Colonic mucosa (tissue), 4 donors: ENCODE data around the gene ARFGEF2. TPM values are rescaled to one million over a fixed set of nuclear protein-coding genes. Genes with fewer than 3 reads are reported as not detected.

Experiments
- DNase-seq: peaks from one replicate; pipeline ENCODE4 v3.0.0-alpha.2; 2020
- H3K27ac ChIP-seq: fragments of 200-600 bp; one replicate; pipeline ENCODE4 v1.8.0; 2021
- H3K27me3 ChIP-seq: fragments of 200-600 bp; one replicate; pipeline ENCODE4 v1.8.0; 2021
- H3K36me3 ChIP-seq: fragments of 200-600 bp; one replicate; pipeline ENCODE4 v1.8.0; 2021
- H3K4me1 ChIP-seq: fragments of 200-600 bp; one replicate; pipeline ENCODE4 v1.8.0; 2021; ENCODE audit warnings: mild to moderate bottlenecking
- H3K4me3 ChIP-seq: fragments of 200-600 bp; one replicate; pipeline ENCODE4 v1.8.0; 2021
- H3K9ac ChIP-seq, 2 donors: one replicate each; pipeline ENCODE4 v1.7.0; 2013; ENCODE audit warnings: control low read depth in 2 of 2, low read depth in 2 of 2, low read length in 2 of 2
- H3K9me3 ChIP-seq: fragments of 200-600 bp; one replicate; pipeline ENCODE4 v1.8.0; 2021
- CTCF ChIP-seq: fragments of 200-600 bp; IDR thresholded peaks from one replicate; pipeline ENCODE4 v1.8.0; 2022; ENCODE audit warnings: antibody characterized with exemption, mild to moderate bottlenecking
- intact Hi-C: fragments of 100-400 bp; cut with DNase I; formaldehyde crosslinking; loops from one replicate; pipeline ENCODE4 v1.14.1; 2022
- total RNA-seq, 2 donors: library from RNA; stranded (reverse); fragmentation: NEBNext Ultra II Directional in 1 of 2; extraction: Animal tissue kit (Norgen Biotek cat#: 25700) in 1 of 2; gene quantifications; one replicate each; pipeline ENCODE4 v1.2.1, GENCODE V29; 2021
- donor health status: healthy.
- donor health status: DM: no; HTN: no; CAD: no.
- donor health status: DM: no; HTN: no; CAD: no.

ARFGEF2 gene
- total RNA-seq, 2 donors from 2014 or later: 46.9 to 74.1 TPM

- Histone ChIP-seq H3K4me1 (no peaks in the 10 kb centered on the region), H3K36me3 (peaks cover 29% of the 10 kb centered on the region)
- intact Hi-C loops: no loop called here
Observed at GRCh38 chr20:48949304-48950170, 28.0 kb downstream of the ARFGEF2 start.

GRCh38 chr20:48951041-48951440, 29.5 kb downstream of the ARFGEF2 start:
- no peaks in the 10 kb centered on the region for H3K27me3 ChIP-seq
- no peak for DNase-seq
- intact Hi-C loops: no loop called here
- H3K9ac ChIP-seq: no peak overlapping the region
- H3K9me3 ChIP-seq: no peaks in the 10 kb centered on the region
- TF ChIP-seq CTCF: no peak
- no peaks in the 10 kb centered on the region for H3K4me1 ChIP-seq
- H3K36me3 ChIP-seq: peaks cover 35% of the 10 kb centered on the region
- no peak overlapping the region for H3K27ac ChIP-seq
- no peak overlapping the region for H3K4me3 ChIP-seq

More at GRCh38 chr20:48949304-48950170, 28.0 kb downstream of the ARFGEF2 start:
- no peak overlapping the region for H3K9ac ChIP-seq
- H3K4me3 ChIP-seq: no peak overlapping the region
- DNase-seq: no peak
- H3K27ac ChIP-seq: no peak overlapping the region
- no peaks in the 10 kb centered on the region for H3K27me3 ChIP-seq
- TF ChIP-seq CTCF: no peak
- H3K9me3 ChIP-seq: no peaks in the 10 kb centered on the region

GRCh38 chr20:48951646-48952045, 30.1 kb downstream of the ARFGEF2 start:
- Histone ChIP-seq H3K9me3 (no peaks in the 10 kb centered on the region), H3K27ac (no peak overlapping the region), H3K4me1 (no peaks in the 10 kb centered on the region), H3K36me3 (peaks cover 39% of the 10 kb centered on the region), H3K4me3 (no peak overlapping the region), H3K9ac (no peak overlapping the region), H3K27me3 (no peaks in the 10 kb centered on the region)
- intact Hi-C loops: no loop called here
- TF ChIP-seq CTCF: no peak
- DNase-seq: no peak

GRCh38 chr20:48952656-48953055, 31.1 kb downstream of the ARFGEF2 start:
- H3K27me3 ChIP-seq: no peaks in the 10 kb centered on the region
- TF ChIP-seq CTCF: no peak
- no peak overlapping the region for H3K9ac ChIP-seq
- no peak overlapping the region for H3K4me3 ChIP-seq
- H3K27ac ChIP-seq: no peak overlapping the region
- H3K36me3 ChIP-seq: peaks cover 44% of the 10 kb centered on the region
- no peak for DNase-seq
- intact Hi-C loops: no loop called here
- H3K4me1 ChIP-seq: no peaks in the 10 kb centered on the region
- H3K9me3 ChIP-seq: no peaks in the 10 kb centered on the region

GRCh38 chr20:48953653-48954052, 32.1 kb downstream of the ARFGEF2 start:
- H3K4me1 ChIP-seq: no peaks in the 10 kb centered on the region
- no peak overlapping the region for H3K27ac ChIP-seq
- no peaks in the 10 kb centered on the region for H3K9me3 ChIP-seq
- no peak overlapping the region for H3K4me3 ChIP-seq
- no peaks in the 10 kb centered on the region for H3K27me3 ChIP-seq
- no peak overlapping the region for H3K9ac ChIP-seq
- intact Hi-C loops: no loop called here
- peaks cover 48% of the 10 kb centered on the region for H3K36me3 ChIP-seq
- DNase-seq: no peak
- TF ChIP-seq CTCF: no peak
